ENCODE data around the gene WSB1. TPM values are rescaled to one million over a fixed set of nuclear protein-coding genes. Genes with fewer than 3 reads are reported as not detected.
A peak's percentile ranks its signal among the peaks of the same experiment; 100 is the strongest.

Gene WSB1
- total and polyA plus RNA-seq, 9 of the 15 experiments (the other 6 are each of a cell fraction or from before 2014, with no cell fraction given): 22.8 to 229 (median 81.1) TPM

GRCh38 chr17:27362503-27362902 is 68.6 kb downstream of the WSB1 start:
- in situ Hi-C loops (cut with MboI) (no loop called here), intact Hi-C loops (cut with micrococcal nuclease) (no loop called here)
- Histone ChIP-seq H3K9me1 (ENCODE audit: control insufficient read depth, insufficient read depth, low read length) (no peaks in the 10 kb centered on the region), H3K9ac (ENCODE audit: insufficient read depth in 1 of 2, low read depth in 2 of 2, low read length in 2 of 2) (no peak overlapping the region), H2AFZ (ENCODE audit: low read depth, low read length) (peak overlapping the region; percentile 17; the same call in 1 of the 2 replicates), H3K27ac (ENCODE audit: extremely low read depth, low read depth, low read length) (no peak overlapping the region), H3K79me2 (ENCODE audit: control insufficient read depth, insufficient read depth, low read length) (no peaks in the 10 kb centered on the region), H3K36me3 (ENCODE audit: control insufficient read depth, insufficient read depth, low read length) (no peaks in the 10 kb centered on the region), H3K4me3 (no peak overlapping the region), H3K27me3 (ENCODE audit: control insufficient read depth in 2 of 2, insufficient read depth in 2 of 2, low read length in 2 of 2) (no peaks in the 10 kb centered on the region), H4K20me1 (replicated peaks; ENCODE audit: control insufficient read depth, insufficient read depth, low read length) (no peaks in the 10 kb centered on the region), H3K9me3 (replicated peaks; ENCODE audit: control insufficient read depth, insufficient read depth, low read depth, low read length) (no peaks in the 10 kb centered on the region), H3K4me1 (replicated peaks in 1 of 2; ENCODE audit: control insufficient read depth in 2 of 2, insufficient read depth in 2 of 2, low read length in 2 of 2) (peaks cover 26% of the 10 kb centered on the region in 2 experiments), H3K4me2 (ENCODE audit: insufficient read depth, low read length) (no peak overlapping the region)
- ATAC-seq (no peak), DNase-seq (ENCODE audit: extremely low read depth in 1 of 4, low spot score in 3 of 4) (no peak), FAIRE-seq (no peak)
- TF ChIP-seq ATF3 (IDR thresholded peaks at IDR 0.05): peak; percentile 33; the same call in 1 of the 2 replicates
- TF ChIP-seq ATF3 (CRISPR knock-in tag; conservative IDR thresholded peaks at IDR 0.05): no peak
- no peak for TF ChIP-seq ZHX1 (conservative IDR thresholded peaks at IDR 0.05; ENCODE audit: low read length)
- TF ChIP-seq POLR3G (IDR thresholded peaks at IDR 0.05; ENCODE audit: extremely low read depth, insufficient read length, insufficient replicate concordance): no peak
- no peak for TF ChIP-seq ZNF584 (CRISPR knock-in tag; IDR thresholded peaks at IDR 0.05; ENCODE audit: low read depth)
- ChIA-PET CTCF (ENCODE audit: low intra/inter-chr PET ratio) (no interaction called here), POLR2A (interaction anchor here (1.0 to 1.7 kb wide), 3 partner anchors 10 to 93 kb away, joined by 3 to 5 read pairs (median 4); no protein-coding TSS in a partner anchor)
- WGBS (ENCODE audit: insufficient coverage, low coverage, missing lambda C conversion rate): 69% methylated on average over 6 of the region's 6 CpGs
- no TSS peak for BruUV-seq (replicated peaks)
